LNCaP clone FGC (cell line): Measurements from ENCODE around the gene HMGA1.

Experiments
- DNase-seq: peaks from one replicate; pipeline ENCODE4 v3.0.0-alpha.2; 2011; ENCODE audit warnings: low read depth
- H3K4me3 ChIP-seq: 2 replicates; pipeline ENCODE4 v1.5.1; 2011; ENCODE audit warnings: mild to moderate bottlenecking, low read depth, low read length, control low read depth
- CTCF ChIP-seq: IDR thresholded peaks from 2 replicates; pipeline ENCODE4 v1.5.1; 2012; ENCODE audit warnings: mild to moderate bottlenecking; ENCODE audit not compliant: control insufficient read depth, insufficient read depth; ENCODE audit errors: extremely low read depth

The HMGA1 gene

GRCh38 chr6:34231566-34232336 lies 4.9 kb upstream of the HMGA1 start:
- H3K4me3 ChIP-seq = no peak overlapping the region
- no peak for DNase-seq
- TF ChIP-seq CTCF = no peak

- no peak for DNase-seq
- H3K4me3 ChIP-seq = no peak overlapping the region
- TF ChIP-seq CTCF = no peak
These were observed 3.8 kb upstream of the HMGA1 start for GRCh38 chr6:34232901-34233300.

GRCh38 chr6:34233867-34234266 lies 2.8 kb upstream of the HMGA1 start:
- TF ChIP-seq CTCF = no peak
- DNase-seq = no peak
- no peak overlapping the region for H3K4me3 ChIP-seq

- H3K4me3 ChIP-seq = no peak overlapping the region
- no peak for DNase-seq
- TF ChIP-seq CTCF = no peak
These were observed 1.9 kb upstream of the HMGA1 start for GRCh38 chr6:34234667-34235306.

GRCh38 chr6:34235307-34236130 lies 1.2 kb upstream of the HMGA1 start:
- DNase-seq = no peak
- no peak overlapping the region for H3K4me3 ChIP-seq

GRCh38 chr6:34236131-34236442 lies 586 bp upstream of the HMGA1 start:
- peak overlapping the region; percentile 63 for H3K4me3 ChIP-seq
- no peak for DNase-seq

More at GRCh38 chr6:34235307-34236130, 1.2 kb upstream of the HMGA1 start:
- no peak for TF ChIP-seq CTCF

More at GRCh38 chr6:34236131-34236442, 586 bp upstream of the HMGA1 start:
- TF ChIP-seq CTCF = no peak
